Keratinocyte (primary cell): Measurements from ENCODE around the gene CDH18. TPM values are rescaled to one million over a fixed set of nuclear protein-coding genes. Genes with fewer than 3 reads are reported as not detected.

ENCODE experiments used
- DNase-seq: peaks from one replicate; pipeline ENCODE4 v3.0.0-alpha.2; 2011; ENCODE audit warnings: low read depth, missing footprints, low spot score
- FAIRE-seq: peaks from 2 replicates; lab custom pipeline; 2011; peaks lifted over from hg19 to GRCh38; lab: Jason Lieb, UNC
- H2AFZ ChIP-seq: 2 replicates; pipeline ENCODE4 v1.6.0; 2012; ENCODE audit warnings: low read length, control low read depth, inconsistent platforms; ENCODE audit not compliant: control insufficient read depth
- H3K27ac ChIP-seq: 2 replicates; pipeline ENCODE4 v1.5.1; 2011; ENCODE audit warnings: low read length; ENCODE audit not compliant: control insufficient read depth, insufficient read depth
- H3K27me3 ChIP-seq: 3 replicates; pipeline ENCODE4 v1.6.0; 2011; ENCODE audit warnings: low read length; ENCODE audit not compliant: control insufficient read depth, insufficient read depth; ENCODE audit errors: extremely low read depth
- H3K36me3 ChIP-seq, 2 experiments: 2 replicates in 1 of 2; 3 replicates in 1 of 2; pipeline ENCODE4 v1.5.1; 2011; ENCODE audit warnings: low read length in 2 of 2, mild to moderate bottlenecking in 1 of 2; ENCODE audit not compliant: control insufficient read depth in 2 of 2, insufficient read depth in 2 of 2; ENCODE audit errors: extremely low read depth in 1 of 2
- H3K4me1 ChIP-seq: 3 replicates; pipeline ENCODE4 v1.5.1; 2011; ENCODE audit warnings: low read length; ENCODE audit not compliant: control insufficient read depth, insufficient read depth; ENCODE audit errors: extremely low read depth
- H3K4me2 ChIP-seq: 3 replicates; pipeline ENCODE4 v1.6.0; 2011; ENCODE audit warnings: low read depth, low read length; ENCODE audit not compliant: control insufficient read depth, insufficient read depth; ENCODE audit errors: extremely low read depth
- H3K4me3 ChIP-seq, 3 experiments: fragments of 200-600 bp in 1 of 3; sonication (generic) in 1 of 3; 2 replicates in 2 of 3; 3 replicates in 1 of 3; pipeline ENCODE4 v1.5.1; 2011 to 2016; ENCODE audit warnings: low read length in 3 of 3, mild to moderate bottlenecking in 3 of 3, control low read depth in 2 of 3, inconsistent platforms in 1 of 3, low read depth in 1 of 3, mixed read lengths in 1 of 3, mixed run types in 1 of 3, moderate library complexity in 1 of 3; ENCODE audit not compliant: control insufficient read depth in 2 of 3, insufficient read depth in 2 of 3; ENCODE audit errors: extremely low read depth in 1 of 3
- H3K79me2 ChIP-seq: 2 replicates; pipeline ENCODE4 v1.6.0; 2012; ENCODE audit warnings: low read length; ENCODE audit not compliant: control insufficient read depth, insufficient read depth
- H3K9ac ChIP-seq: 3 replicates; pipeline ENCODE4 v1.6.0; 2011; ENCODE audit warnings: low read length; ENCODE audit not compliant: control insufficient read depth, insufficient read depth; ENCODE audit errors: extremely low read depth
- H3K9me1 ChIP-seq: 3 replicates; pipeline ENCODE4 v1.6.0; 2011; ENCODE audit warnings: low read length; ENCODE audit not compliant: control insufficient read depth, insufficient read depth; ENCODE audit errors: extremely low read depth
- H3K9me3 ChIP-seq: 2 replicates; pipeline ENCODE4 v1.5.1; 2012; ENCODE audit warnings: low read depth, low read length; ENCODE audit not compliant: control insufficient read depth
- H4K20me1 ChIP-seq: 3 replicates; pipeline ENCODE4 v1.6.0; 2011; ENCODE audit warnings: low read length; ENCODE audit not compliant: control insufficient read depth, insufficient read depth; ENCODE audit errors: extremely low read depth
- EZH2 ChIP-seq: IDR thresholded peaks from one replicate; pipeline ENCODE4 v1.6.1; 2012; ENCODE audit warnings: inconsistent platforms, mild to moderate bottlenecking, low read length, moderate library complexity
- dilution Hi-C: fragments of 300-500 bp; cut with MboI; formaldehyde crosslinking; loops from one replicate; pipeline ENCODE4 v1.7.0; 2020; ENCODE audit warnings: low sequenced_read_pairs; ENCODE audit not compliant: extremely low pct_ligation_motif_present
- polyA plus RNA-seq, 5 experiments: library from polyadenylated mRNA; depleted of rRNA in 3 of 5; stranded (reverse) in 3 of 5; stranded (forward) in 1 of 5; unstranded in 1 of 5; fragments of >200 nt; gene quantifications; 1 replicate in 1 of 5; 2 replicates in 3 of 5; 3 replicates in 1 of 5; pipeline versions ENCODE4 v1.2.1 to v1.2.3, GENCODE V29; 2011 to 2012; ENCODE audit warnings: missing spikeins in 2 of 5, low read depth in 1 of 5, low replicate concordance in 1 of 5
- TF ChIP-seq, protein P1 (sequence below), 3 experiments: IDR thresholded peaks in 1 of 3; conservative IDR thresholded peaks in 1 of 3; optimal IDR thresholded peaks in 1 of 3; 2 replicates in 2 of 3; 3 replicates in 1 of 3; pipeline versions ENCODE3 to v1.5.1; 2011; ENCODE audit warnings: low read length in 3 of 3, mild to moderate bottlenecking in 3 of 3, moderate library complexity in 2 of 3, control low read depth in 1 of 3, inconsistent platforms in 1 of 3; ENCODE audit not compliant: insufficient read depth in 2 of 3; ENCODE audit errors: extremely low read depth in 1 of 3

The CDH18 gene
- polyA plus RNA-seq, 1 donor (not counting 4 experiments of a cell fraction or from before 2014, with no cell fraction given) = 0.41 TPM

DNA sequence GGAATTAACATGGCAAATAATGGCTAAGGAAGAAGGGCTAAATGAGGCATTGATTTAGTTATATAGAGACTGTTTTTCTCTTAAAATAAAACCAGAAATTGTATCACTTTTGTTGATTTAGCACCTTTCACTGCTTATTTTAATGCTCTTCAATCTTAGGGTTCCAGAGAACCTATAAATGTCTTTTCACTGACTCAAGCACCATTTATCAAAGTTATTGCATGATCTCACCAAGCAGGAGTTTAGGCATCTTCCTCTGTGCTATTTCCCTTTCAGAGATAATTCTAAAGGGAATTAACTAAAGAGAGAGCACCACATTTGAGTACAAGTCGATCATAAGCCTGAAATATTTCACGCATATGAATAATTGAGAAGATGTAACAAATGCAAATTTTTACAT lies 357.1 kb downstream of the CDH18 start:
- H3K27me3 ChIP-seq = no peaks in the 10 kb centered on the region
- no peaks in the 10 kb centered on the region for H3K79me2 ChIP-seq
- H3K9me1 ChIP-seq = no peaks in the 10 kb centered on the region
- no peak overlapping the region for H3K27ac ChIP-seq
- FAIRE-seq (no peak), DNase-seq (no peak)
- no peaks in the 10 kb centered on the region for H4K20me1 ChIP-seq
- H3K9me3 ChIP-seq = no peaks in the 10 kb centered on the region
- no peak overlapping the region for H3K9ac ChIP-seq
- no peak overlapping the region for H2AFZ ChIP-seq
- no peak overlapping the region for H3K4me3 ChIP-seq
- no peak overlapping the region for H3K4me2 ChIP-seq
- dilution Hi-C loops = no loop called here
- no peaks in the 10 kb centered on the region for H3K36me3 ChIP-seq
- H3K4me1 ChIP-seq = no peaks in the 10 kb centered on the region
- no peak for TF ChIP-seq EZH2
- TF ChIP-seq, protein P1, sequence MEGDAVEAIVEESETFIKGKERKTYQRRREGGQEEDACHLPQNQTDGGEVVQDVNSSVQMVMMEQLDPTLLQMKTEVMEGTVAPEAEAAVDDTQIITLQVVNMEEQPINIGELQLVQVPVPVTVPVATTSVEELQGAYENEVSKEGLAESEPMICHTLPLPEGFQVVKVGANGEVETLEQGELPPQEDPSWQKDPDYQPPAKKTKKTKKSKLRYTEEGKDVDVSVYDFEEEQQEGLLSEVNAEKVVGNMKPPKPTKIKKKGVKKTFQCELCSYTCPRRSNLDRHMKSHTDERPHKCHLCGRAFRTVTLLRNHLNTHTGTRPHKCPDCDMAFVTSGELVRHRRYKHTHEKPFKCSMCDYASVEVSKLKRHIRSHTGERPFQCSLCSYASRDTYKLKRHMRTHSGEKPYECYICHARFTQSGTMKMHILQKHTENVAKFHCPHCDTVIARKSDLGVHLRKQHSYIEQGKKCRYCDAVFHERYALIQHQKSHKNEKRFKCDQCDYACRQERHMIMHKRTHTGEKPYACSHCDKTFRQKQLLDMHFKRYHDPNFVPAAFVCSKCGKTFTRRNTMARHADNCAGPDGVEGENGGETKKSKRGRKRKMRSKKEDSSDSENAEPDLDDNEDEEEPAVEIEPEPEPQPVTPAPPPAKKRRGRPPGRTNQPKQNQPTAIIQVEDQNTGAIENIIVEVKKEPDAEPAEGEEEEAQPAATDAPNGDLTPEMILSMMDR (optimal IDR thresholded peaks at IDR 0.05 in 1 of 3, IDR thresholded peaks at IDR 0.05 in 1 of 3, conservative IDR thresholded peaks at IDR 0.05 in 1 of 3; ENCODE audit: extremely low read depth in 1 of 3, insufficient read depth in 2 of 3, low read length in 3 of 3) = no peak

DNA sequence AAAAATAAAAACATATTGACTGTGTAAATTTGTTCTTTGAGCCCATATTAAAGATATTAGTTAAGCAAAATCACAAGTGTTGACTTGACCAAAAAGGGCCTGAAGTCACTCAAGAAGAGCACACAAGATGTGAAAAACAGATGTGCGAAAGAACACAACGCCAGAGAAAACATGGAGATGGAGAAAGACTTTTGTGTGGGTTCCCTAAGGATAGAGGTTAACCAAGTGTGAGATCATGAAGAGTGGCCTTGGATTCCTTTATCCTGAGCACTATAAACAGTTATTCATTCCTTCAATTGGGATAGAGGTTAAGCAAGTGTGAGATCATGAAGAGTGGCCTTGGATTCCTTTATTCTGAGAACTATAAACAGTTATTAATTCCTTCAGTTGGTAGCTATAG lies 361.8 kb downstream of the CDH18 start:
- Histone ChIP-seq H3K36me3 (no peaks in the 10 kb centered on the region), H3K27ac (no peak overlapping the region), H3K79me2 (no peaks in the 10 kb centered on the region), H3K4me2 (no peak overlapping the region), H2AFZ (no peak overlapping the region), H4K20me1 (no peaks in the 10 kb centered on the region), H3K9ac (no peak overlapping the region), H3K4me3 (no peak overlapping the region), H3K9me3 (no peaks in the 10 kb centered on the region), H3K9me1 (no peaks in the 10 kb centered on the region), H3K4me1 (no peaks in the 10 kb centered on the region), H3K27me3 (no peaks in the 10 kb centered on the region)
- dilution Hi-C loops = no loop called here
- TF ChIP-seq, protein P1 (optimal IDR thresholded peaks at IDR 0.05 in 1 of 3, IDR thresholded peaks at IDR 0.05 in 1 of 3, conservative IDR thresholded peaks at IDR 0.05 in 1 of 3; ENCODE audit: extremely low read depth in 1 of 3, insufficient read depth in 2 of 3, low read length in 3 of 3) = no peak
- no peak for TF ChIP-seq EZH2
- DNase-seq (no peak), FAIRE-seq (no peak)
